Peyer's patch (tissue), 4 donors: ENCODE data around the gene PPP2R5C. TPM values are rescaled to one million over a fixed set of nuclear protein-coding genes. Genes with fewer than 3 reads are reported as not detected.

ENCODE experiments used
- DNase-seq, 3 donors: peaks; one replicate each; pipeline ENCODE4 v3.0.0-alpha.2; 2017 to 2019
- H3K27ac ChIP-seq, 4 donors: fragments of 200-600 bp; sonication (generic); one replicate each; pipeline ENCODE4 v1.5.1; 2016 to 2019
- H3K27me3 ChIP-seq, 2 donors: fragments of 200-600 bp; sonication (generic); one replicate each; pipeline ENCODE4 v1.5.1; 2019
- H3K36me3 ChIP-seq, 3 donors: fragments of 200-600 bp; sonication (generic); one replicate each; pipeline ENCODE4 v1.5.1; 2016 to 2019
- H3K4me1 ChIP-seq, 4 donors: fragments of 200-600 bp; sonication (generic); one replicate each; pipeline ENCODE4 v1.5.1; 2016 to 2019
- H3K4me3 ChIP-seq, 4 donors: fragments of 200-600 bp; sonication (generic); 1 replicate in 3 of 4; 2 replicates in 1 of 4; pipeline ENCODE4 v1.5.1; 2016 to 2019; ENCODE audit warnings: mild to moderate bottlenecking in 1 of 4
- H3K9me3 ChIP-seq, 4 donors: fragments of 200-600 bp; sonication (generic); one replicate each; pipeline ENCODE4 v1.5.1; 2016 to 2019; ENCODE audit warnings: mild to moderate bottlenecking in 1 of 4
- CTCF ChIP-seq, 6 experiments: fragments of 450-650 bp in 4 of 6; fragments of 200-600 bp in 2 of 6; sonication (generic) in 1 of 6; IDR thresholded peaks; one replicate each; pipeline ENCODE4 v1.5.1; 2017 to 2019; ENCODE audit warnings: antibody characterized with exemption in 6 of 6, mild to moderate bottlenecking in 3 of 6, moderate library complexity in 1 of 6
- POLR2A ChIP-seq, 2 donors: fragments of 450-650 bp; IDR thresholded peaks; one replicate each; pipeline ENCODE4 v1.5.1; 2017; ENCODE audit warnings: antibody characterized with exemption in 2 of 2, mild to moderate bottlenecking in 2 of 2, moderate library complexity in 2 of 2
- total RNA-seq, 4 donors: library from RNA; depleted of rRNA; stranded (reverse); fragments of >200 nt; gene quantifications; one replicate each; pipeline ENCODE4 v1.1.0, GENCODE V29; 2016

Gene PPP2R5C
- total RNA-seq, 4 donors from 2014 or later = 87.6 to 137 (median 91.9) TPM

GRCh38 chr14:101843038-101843437, 81.5 kb downstream of the PPP2R5C start:
- no peaks in the 10 kb centered on the region for H3K36me3 ChIP-seq
- no peaks in the 10 kb centered on the region for H3K9me3 ChIP-seq
- H3K4me3 ChIP-seq = no peak overlapping the region
- H3K27ac ChIP-seq = peak overlapping the region in 1 of 4 donors; percentile 47
- TF ChIP-seq POLR2A (IDR thresholded peaks at IDR 0.05) = no peak
- no peak for TF ChIP-seq CTCF (IDR thresholded peaks at IDR 0.05)
- no peak for DNase-seq
- peaks cover 0 to 14% (median 10%) of the 10 kb centered on the region in 4 donors for H3K4me1 ChIP-seq
- H3K27me3 ChIP-seq = no peaks in the 10 kb centered on the region

- Histone ChIP-seq H3K4me1 (peaks cover 0 to 14% (median 10%) of the 10 kb centered on the region in 4 donors), H3K27me3 (no peaks in the 10 kb centered on the region), H3K27ac (peak overlapping the region in 1 of 4 donors; percentile 58), H3K4me3 (no peak overlapping the region), H3K9me3 (no peaks in the 10 kb centered on the region), H3K36me3 (no peaks in the 10 kb centered on the region)
- TF ChIP-seq POLR2A (IDR thresholded peaks at IDR 0.05) (no peak), CTCF (IDR thresholded peaks at IDR 0.05) (peak; percentile 31 to 82 (median 54))
- peak in 2 of 3 donors; percentile 80 to 87 for DNase-seq
These were observed 82.2 kb downstream of the PPP2R5C start for GRCh38 chr14:101843665-101844064.

- Histone ChIP-seq H3K27me3 (no peaks in the 10 kb centered on the region), H3K36me3 (no peaks in the 10 kb centered on the region), H3K4me3 (no peak overlapping the region), H3K4me1 (peaks cover 0 to 16% (median 8%) of the 10 kb centered on the region in 4 donors), H3K9me3 (no peaks in the 10 kb centered on the region), H3K27ac (peak overlapping the region in 2 of 4 donors; percentile 4 to 58)
- DNase-seq = peak in 1 of 3 donors; percentile 59
- TF ChIP-seq CTCF (IDR thresholded peaks at IDR 0.05) = no peak
- no peak for TF ChIP-seq POLR2A (IDR thresholded peaks at IDR 0.05)
These were observed 82.7 kb downstream of the PPP2R5C start for GRCh38 chr14:101844219-101844618.

- TF ChIP-seq CTCF (IDR thresholded peaks at IDR 0.05) = no peak
- TF ChIP-seq POLR2A (IDR thresholded peaks at IDR 0.05) = no peak
- peak overlapping the region in 1 of 4 donors; percentile 58 for H3K27ac ChIP-seq
These were observed 83.2 kb downstream of the PPP2R5C start for GRCh38 chr14:101844751-101845150.

GRCh38 chr14:101845496-101845895, 84.0 kb downstream of the PPP2R5C start:
- H3K27ac ChIP-seq = peak overlapping the region in 1 of 4 donors; percentile 58
- peaks cover 0 to 15% (median 10%) of the 10 kb centered on the region in 4 donors for H3K4me1 ChIP-seq
- no peaks in the 10 kb centered on the region for H3K9me3 ChIP-seq
- no peaks in the 10 kb centered on the region for H3K36me3 ChIP-seq
- TF ChIP-seq POLR2A (IDR thresholded peaks at IDR 0.05) (no peak), CTCF (IDR thresholded peaks at IDR 0.05) (no peak)
- H3K27me3 ChIP-seq = no peaks in the 10 kb centered on the region
- H3K4me3 ChIP-seq = no peak overlapping the region
- no peak for DNase-seq

More at GRCh38 chr14:101844751-101845150, 83.2 kb downstream of the PPP2R5C start:
- no peaks in the 10 kb centered on the region for H3K9me3 ChIP-seq
- H3K36me3 ChIP-seq = no peaks in the 10 kb centered on the region
- H3K4me1 ChIP-seq = peaks cover 0 to 14% (median 8%) of the 10 kb centered on the region in 4 donors
- H3K27me3 ChIP-seq = no peaks in the 10 kb centered on the region
- H3K4me3 ChIP-seq = no peak overlapping the region
- no peak for DNase-seq

GRCh38 chr14:101845896-101846295, 84.4 kb downstream of the PPP2R5C start:
- peaks cover 0 to 15% (median 10%) of the 10 kb centered on the region in 4 donors for H3K4me1 ChIP-seq
- no peaks in the 10 kb centered on the region for H3K36me3 ChIP-seq
- no peak overlapping the region for H3K4me3 ChIP-seq
- no peak for TF ChIP-seq CTCF (IDR thresholded peaks at IDR 0.05)
- no peak for TF ChIP-seq POLR2A (IDR thresholded peaks at IDR 0.05)
- no peak for DNase-seq
- H3K27me3 ChIP-seq = no peaks in the 10 kb centered on the region
- H3K27ac ChIP-seq = no peak overlapping the region
- H3K9me3 ChIP-seq = no peaks in the 10 kb centered on the region
